K562 (cell line): ENCODE results near the gene USHBP1. TPM values are rescaled to one million over a fixed set of nuclear protein-coding genes. Genes with fewer than 3 reads are reported as not detected.

Source experiments
- COPS2 ChIP-seq: fragments of 450-650 bp; conservative IDR thresholded peaks from 2 replicates; pipeline ENCODE4 v1.6.1; 2016; ENCODE audit warnings: mild to moderate bottlenecking, moderate library complexity
- DACH1 ChIP-seq: fragments of 450-650 bp; IDR thresholded peaks from 2 replicates; pipeline ENCODE4 v1.6.1; 2018; ENCODE audit not compliant: partially characterized antibody
- E2F3 ChIP-seq: fragments of 250-450 bp; sonication (Bioruptor Pico); IDR thresholded peaks from 2 replicates; pipeline ENCODE4 v1.4.0; 2020; ENCODE audit warnings: mild to moderate bottlenecking
- ESRRA ChIP-seq: fragments of 450-650 bp; IDR thresholded peaks from 2 replicates; pipeline ENCODE4 v1.6.1; 2014; ENCODE audit warnings: low read depth, mild to moderate bottlenecking, moderate library complexity, borderline replicate concordance
- HNRNPK ChIP-seq: fragments of 200-400 bp; formaldehyde crosslinking; IDR thresholded peaks from one replicate; pipeline ENCODE4 v1.6.1; 2018; ENCODE audit warnings: mild to moderate bottlenecking, low read depth, low read length; ENCODE audit not compliant: poor library complexity, severe bottlenecking
- HNRNPL ChIP-seq: fragments of 200-400 bp; formaldehyde crosslinking; IDR thresholded peaks from 2 replicates; pipeline ENCODE4 v1.6.1; 2017; ENCODE audit warnings: low read depth, mild to moderate bottlenecking, low read length
- ILF3 ChIP-seq: fragments of 450-650 bp; IDR thresholded peaks from 2 replicates; pipeline ENCODE4 v1.6.1; 2018; ENCODE audit warnings: antibody characterized with exemption, mild to moderate bottlenecking, moderate library complexity, borderline replicate concordance
- LEF1 ChIP-seq: fragments of 450-650 bp; IDR thresholded peaks from 2 replicates; pipeline ENCODE4 v1.6.1; 2016; ENCODE audit warnings: mild to moderate bottlenecking
- MLLT1 ChIP-seq, 2 experiments: fragments of 450-650 bp; IDR thresholded peaks; 2 replicates each; pipeline ENCODE4 v1.6.1; 2016
- NELFE ChIP-seq: IDR thresholded peaks from 2 replicates; pipeline ENCODE4 v1.6.1; 2011; ENCODE audit warnings: mild to moderate bottlenecking; ENCODE audit not compliant: insufficient read depth, insufficient read length
- POU5F1 ChIP-seq: fragments of 150-350 bp; IDR thresholded peaks from 2 replicates; pipeline ENCODE4 v1.6.1; 2014; ENCODE audit warnings: borderline replicate concordance, low read length, low read depth, mild to moderate bottlenecking; ENCODE audit not compliant: partially characterized antibody
- RFX5 ChIP-seq: IDR thresholded peaks from 2 replicates; pipeline ENCODE4 v1.6.1; 2011; ENCODE audit warnings: low read depth, mild to moderate bottlenecking, improper control_type of control experiment, low read length
- USF2 ChIP-seq: sonication (generic); formaldehyde crosslinking; IDR thresholded peaks from 2 replicates; pipeline ENCODE4 v1.5.0; 2020; ENCODE audit warnings: missing genetic modification reagents
- ZBTB1 ChIP-seq: sonication (generic); formaldehyde crosslinking; IDR thresholded peaks from 2 replicates; pipeline ENCODE4 v1.8.1; 2023; ENCODE audit warnings: missing genetic modification reagents, low read depth, mild to moderate bottlenecking, borderline replicate concordance
- ZKSCAN8 ChIP-seq: fragments of 200-800 bp; sonication (Bioruptor generic); IDR thresholded peaks from 2 replicates; pipeline ENCODE4 v1.6.1; 2016; ENCODE audit warnings: missing genetic modification characterization, missing compliant biosample characterization
- ZNF431 ChIP-seq: sonication (generic); formaldehyde crosslinking; IDR thresholded peaks from 2 replicates; pipeline ENCODE4 v1.8.0; 2022; ENCODE audit warnings: mild to moderate bottlenecking, missing genetic modification reagents
- ZNF592 ChIP-seq: fragments of 450-650 bp; IDR thresholded peaks from 2 replicates; pipeline ENCODE4 v1.6.1; 2017; ENCODE audit warnings: antibody characterized with exemption, mild to moderate bottlenecking
- ZNF785 ChIP-seq: fragments of 250-450 bp; sonication (Bioruptor Pico); IDR thresholded peaks from 2 replicates; pipeline ENCODE4 v1.4.0; 2020; ENCODE audit warnings: mild to moderate bottlenecking
- polyA plus RNA-seq, 8 experiments: library from polyadenylated mRNA; depleted of rRNA in 4 of 8; stranded (reverse) in 5 of 8; unstranded in 3 of 8; fragments of >200 nt; fragmentation: Nextera tagmentation in 2 of 8; fragmentation: Illumina TruSeq in 1 of 8; extraction: Ambion mirVana in 2 of 8; extraction: Trizol in 1 of 8; gene quantifications; 2 replicates each; pipeline versions ENCODE4 v1.2.1 to v1.2.3, GENCODE V29; 2011 to 2014; ENCODE audit warnings: inconsistent platforms in 1 of 8, missing spikeins in 1 of 8
- total RNA-seq, 7 experiments: library from RNA; depleted of rRNA in 6 of 7; stranded (reverse); fragments of >200 nt in 6 of 7; fragmentation: Illumina TruSeq in 2 of 7; extraction: Trizol in 2 of 7; gene quantifications; 2 replicates each; pipeline versions ENCODE4 v1.2.1 to v1.2.3, GENCODE V29; 2011 to 2021; ENCODE audit warnings: low replicate concordance in 1 of 7
- TF ChIP-seq, protein P1 (sequence below): fragments of 450-650 bp; IDR thresholded peaks from 2 replicates; pipeline ENCODE4 v1.6.1; 2014; ENCODE audit warnings: low read depth, mild to moderate bottlenecking, moderate library complexity, borderline replicate concordance

USHBP1 gene
- total and polyA plus RNA-seq, 9 of the 15 experiments (the other 6 are each of a cell fraction or from before 2014, with no cell fraction given): 0.03 to 0.10 (median 0.05) TPM; not detected in 5

DNA sequence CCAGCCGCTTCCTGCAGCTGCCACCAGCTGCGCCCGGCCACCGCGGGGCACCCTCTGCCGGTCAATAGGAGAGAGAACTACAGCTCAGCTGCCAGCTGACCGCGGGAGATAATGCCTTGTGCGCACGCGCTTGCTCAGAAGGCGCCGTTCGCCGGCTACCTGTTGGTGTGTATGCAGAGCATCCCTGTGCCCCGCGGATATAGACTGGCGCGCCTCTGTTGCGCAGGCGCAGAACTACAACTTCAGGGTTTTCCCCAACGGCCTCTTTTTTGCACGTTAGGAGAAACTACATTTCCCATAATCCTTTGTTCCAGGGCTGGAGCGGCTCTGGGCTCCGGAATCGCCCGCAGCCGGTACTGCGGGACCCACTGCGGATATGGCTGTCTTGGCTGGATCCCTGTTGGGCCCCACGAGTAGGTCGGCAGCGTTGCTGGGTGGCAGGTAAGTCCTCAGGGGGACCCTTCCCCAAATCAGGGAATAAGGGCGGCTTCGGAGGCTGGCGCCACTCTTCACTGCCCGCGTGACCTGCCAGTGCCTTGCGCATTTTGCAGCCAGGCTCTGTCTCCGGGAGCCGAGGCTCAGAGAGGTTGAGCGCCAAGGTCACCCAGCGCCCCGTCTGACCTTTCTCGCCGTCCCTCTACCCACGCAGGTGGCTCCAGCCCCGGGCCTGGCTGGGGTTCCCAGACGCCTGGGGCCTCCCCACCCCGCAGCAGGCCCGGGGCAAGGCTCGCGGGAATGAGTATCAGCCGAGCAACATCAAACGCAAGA, 41.2 kb upstream of the USHBP1 start, which contains the start of gene MRPL34 (continued):
- peak; percentile 81 for TF ChIP-seq USF2 (CRISPR knock-in tag)
- TF ChIP-seq RFX5: 0 out of 2 replicates have a peak, but pooled peaks have one; percentile 12
- TF ChIP-seq HNRNPK: peak; percentile 48
- peak; percentile 98 for TF ChIP-seq DACH1
- TF ChIP-seq, protein P1, sequence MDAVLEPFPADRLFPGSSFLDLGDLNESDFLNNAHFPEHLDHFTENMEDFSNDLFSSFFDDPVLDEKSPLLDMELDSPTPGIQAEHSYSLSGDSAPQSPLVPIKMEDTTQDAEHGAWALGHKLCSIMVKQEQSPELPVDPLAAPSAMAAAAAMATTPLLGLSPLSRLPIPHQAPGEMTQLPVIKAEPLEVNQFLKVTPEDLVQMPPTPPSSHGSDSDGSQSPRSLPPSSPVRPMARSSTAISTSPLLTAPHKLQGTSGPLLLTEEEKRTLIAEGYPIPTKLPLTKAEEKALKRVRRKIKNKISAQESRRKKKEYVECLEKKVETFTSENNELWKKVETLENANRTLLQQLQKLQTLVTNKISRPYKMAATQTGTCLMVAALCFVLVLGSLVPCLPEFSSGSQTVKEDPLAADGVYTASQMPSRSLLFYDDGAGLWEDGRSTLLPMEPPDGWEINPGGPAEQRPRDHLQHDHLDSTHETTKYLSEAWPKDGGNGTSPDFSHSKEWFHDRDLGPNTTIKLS: peak; percentile 73; the same call in 1 of the 2 replicates
- TF ChIP-seq MLLT1 (IDR thresholded peaks at IDR 0.05): peak in 1 of 2 experiments; percentile 13; a peak in 1 of 4 replicates
- TF ChIP-seq COPS2: no peak
- peak; percentile 98 for TF ChIP-seq ESRRA
- TF ChIP-seq ZNF431 (CRISPR knock-in tag): 0 out of 2 replicates have a peak, but pooled peaks have one; percentile 5
- TF ChIP-seq ZBTB1: no peak
- 0 out of 2 replicates have a peak, but pooled peaks have one; percentile 47 for TF ChIP-seq LEF1
- TF ChIP-seq ILF3: no peak
- peak; percentile 72; the same call in 1 of the 2 replicates for TF ChIP-seq ZKSCAN8 (CRISPR knock-in tag)
- no peak for TF ChIP-seq POU5F1
- no peak for TF ChIP-seq ZNF785 (CRISPR knock-in tag)
- no peak for TF ChIP-seq NELFE
- TF ChIP-seq HNRNPL: peak; percentile 98
- TF ChIP-seq ZNF592: peak; percentile 74; the same call in 1 of the 2 replicates
- TF ChIP-seq E2F3 (CRISPR knock-in tag): peak; percentile 78; the same call in 1 of the 2 replicates
